ENCODE results near the gene KLF16. TPM values are rescaled to one million over a fixed set of nuclear protein-coding genes. Genes with fewer than 3 reads are reported as not detected.

Gene KLF16
- total RNA-seq, 4 donors from 2014 or later = 1.4 to 7.1 (median 5.5) TPM

DNA sequence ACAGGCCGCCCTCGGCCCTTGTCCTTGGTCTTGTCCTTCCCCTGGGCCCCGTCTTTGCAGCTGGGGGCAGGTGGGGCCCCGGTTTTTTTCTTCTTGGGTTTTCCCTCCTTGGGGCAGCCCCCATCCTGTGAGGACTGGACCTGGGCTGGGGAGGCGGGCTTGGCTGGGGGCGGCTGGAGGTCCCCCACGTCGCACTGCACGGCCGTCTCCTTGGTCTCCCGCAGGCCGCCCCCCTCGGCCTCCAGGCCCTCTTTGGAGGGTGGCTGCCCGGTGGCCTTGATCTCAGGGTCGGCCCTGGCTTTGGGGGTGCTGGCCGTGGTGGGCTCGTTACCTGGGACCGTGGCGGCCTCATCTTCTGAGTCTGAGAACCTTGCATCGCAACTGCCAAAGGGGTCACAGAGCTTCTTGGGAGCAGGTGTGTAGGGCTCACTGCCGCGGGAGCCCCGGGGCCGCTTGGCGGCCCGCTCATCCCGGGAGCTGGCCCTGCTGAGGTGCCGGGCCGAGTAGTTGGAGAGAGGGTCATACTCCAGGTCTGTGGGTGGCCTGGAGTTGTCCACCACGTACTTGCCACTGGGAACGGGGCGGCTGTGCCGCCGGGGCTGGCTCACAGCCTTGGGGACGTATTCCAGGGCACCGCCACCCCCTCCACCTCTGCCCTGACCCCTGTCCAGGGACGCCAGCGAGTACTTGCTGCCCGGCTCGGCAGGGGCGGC is 35.7 kb downstream of the KLF16 start:
- H3K9me3 ChIP-seq = no peaks in the 10 kb centered on the region
- no peak for ATAC-seq
- no peak overlapping the region for H3K4me3 ChIP-seq
- no peak for TF ChIP-seq POLR2AphosphoS5 (IDR thresholded peaks at IDR 0.05)
- TF ChIP-seq EP300 (IDR thresholded peaks at IDR 0.05) = no peak
- TF ChIP-seq, protein P1, sequence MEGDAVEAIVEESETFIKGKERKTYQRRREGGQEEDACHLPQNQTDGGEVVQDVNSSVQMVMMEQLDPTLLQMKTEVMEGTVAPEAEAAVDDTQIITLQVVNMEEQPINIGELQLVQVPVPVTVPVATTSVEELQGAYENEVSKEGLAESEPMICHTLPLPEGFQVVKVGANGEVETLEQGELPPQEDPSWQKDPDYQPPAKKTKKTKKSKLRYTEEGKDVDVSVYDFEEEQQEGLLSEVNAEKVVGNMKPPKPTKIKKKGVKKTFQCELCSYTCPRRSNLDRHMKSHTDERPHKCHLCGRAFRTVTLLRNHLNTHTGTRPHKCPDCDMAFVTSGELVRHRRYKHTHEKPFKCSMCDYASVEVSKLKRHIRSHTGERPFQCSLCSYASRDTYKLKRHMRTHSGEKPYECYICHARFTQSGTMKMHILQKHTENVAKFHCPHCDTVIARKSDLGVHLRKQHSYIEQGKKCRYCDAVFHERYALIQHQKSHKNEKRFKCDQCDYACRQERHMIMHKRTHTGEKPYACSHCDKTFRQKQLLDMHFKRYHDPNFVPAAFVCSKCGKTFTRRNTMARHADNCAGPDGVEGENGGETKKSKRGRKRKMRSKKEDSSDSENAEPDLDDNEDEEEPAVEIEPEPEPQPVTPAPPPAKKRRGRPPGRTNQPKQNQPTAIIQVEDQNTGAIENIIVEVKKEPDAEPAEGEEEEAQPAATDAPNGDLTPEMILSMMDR (IDR thresholded peaks at IDR 0.05) = no peak
- WGBS, 2 donors (ENCODE audit: low coverage in 1 of 2) = 100% methylated on average over 1 to 4 of the region's 41 CpGs
- peaks cover 0 to 92% of the 10 kb centered on the region in 2 donors for H3K36me3 ChIP-seq
- peaks cover 0 to 18% (median 10%) of the 10 kb centered on the region in 3 donors for H3K4me1 ChIP-seq
- H3K27ac ChIP-seq = no peak overlapping the region
- H3K27me3 ChIP-seq = no peaks in the 10 kb centered on the region

DNA sequence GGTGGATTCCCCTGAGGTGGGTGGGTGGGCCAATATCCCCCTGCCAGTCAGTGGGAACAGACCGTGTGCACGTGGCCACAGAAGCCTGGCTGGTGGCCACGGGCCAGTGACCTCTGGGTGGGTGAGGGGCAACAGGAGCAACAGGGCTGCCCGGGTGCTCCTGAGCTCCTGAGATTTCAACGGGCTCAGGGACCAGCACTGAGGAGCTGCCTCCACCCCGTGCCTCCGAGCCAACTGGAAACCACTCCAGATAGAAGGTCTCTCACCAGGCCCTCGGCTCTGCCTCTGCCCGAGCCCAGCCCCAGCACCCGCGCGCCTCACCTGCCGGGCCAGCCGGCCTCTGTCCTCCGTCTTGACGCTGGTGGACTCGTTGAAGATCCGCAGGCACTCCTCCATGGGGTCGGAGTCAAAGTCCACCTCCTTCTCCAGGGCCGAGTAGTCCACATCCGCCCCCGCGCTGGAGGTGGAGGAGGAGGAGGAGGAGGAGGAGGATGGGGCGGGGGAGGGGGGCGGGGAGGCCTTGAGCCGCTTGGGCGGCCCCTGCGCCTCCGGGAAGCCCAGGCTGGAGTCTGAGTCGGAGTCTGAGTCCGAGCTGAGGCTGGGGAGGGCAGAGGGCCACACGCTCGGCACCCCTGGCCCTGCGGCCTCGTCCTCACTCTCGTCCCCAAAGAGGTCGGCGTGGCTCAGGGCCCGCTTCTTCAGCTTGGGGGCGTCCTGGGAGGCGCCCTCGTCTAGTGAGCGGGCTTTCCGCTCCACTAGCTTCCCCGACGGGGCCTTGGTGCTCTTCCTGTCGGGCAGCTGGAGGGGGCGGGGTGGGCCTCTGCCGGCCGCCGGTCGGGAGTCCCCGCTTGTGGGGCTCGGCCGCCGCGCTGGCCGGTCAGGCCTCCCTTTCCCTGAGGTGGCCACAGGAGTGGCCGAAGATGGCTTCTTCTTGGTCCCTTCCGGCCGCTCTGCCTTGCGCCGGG is 36.5 kb downstream of the KLF16 start:
- no peak overlapping the region for H3K27ac ChIP-seq
- 13 to 63% methylated on average over 4 to 6 of the region's 63 CpGs for WGBS, 2 donors (ENCODE audit: low coverage in 1 of 2)
- H3K36me3 ChIP-seq = peaks cover 0 to 94% of the 10 kb centered on the region in 2 donors

DNA sequence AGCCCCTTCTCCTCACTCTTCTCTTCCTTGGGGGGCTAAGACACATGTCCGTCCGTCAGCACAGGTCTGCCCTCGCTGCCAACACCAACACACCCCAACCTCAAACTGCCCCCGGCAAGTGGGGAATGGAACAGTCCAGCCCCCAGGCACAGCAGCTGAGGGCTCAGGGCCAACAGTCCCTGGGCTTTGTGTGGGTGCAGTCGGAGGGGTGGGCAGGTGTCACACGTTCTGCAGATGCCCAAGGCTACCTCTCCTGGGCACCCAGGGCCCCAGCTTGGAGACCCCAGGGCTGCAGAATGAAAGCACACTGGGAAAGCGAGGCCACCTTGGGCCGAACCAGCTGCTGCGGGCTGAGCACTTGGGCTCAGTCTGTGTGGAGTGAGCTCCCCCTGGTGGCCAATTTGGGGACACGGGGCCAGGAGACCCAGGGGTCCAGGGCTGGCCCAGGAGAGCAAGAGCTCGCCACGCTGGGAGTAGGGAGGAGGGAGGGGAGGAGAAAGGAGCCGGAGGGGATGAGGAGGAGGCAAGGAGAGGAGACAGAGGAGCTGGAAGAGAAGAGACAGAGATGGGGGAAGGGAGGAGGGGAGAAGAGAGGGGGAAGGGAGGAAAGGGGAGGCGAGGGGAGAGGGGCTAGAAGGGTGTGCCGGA is 37.3 kb downstream of the KLF16 start:
- WGBS, 2 donors (ENCODE audit: low coverage in 1 of 2) = 59% methylated on average over 4 of the region's 15 CpGs; no CpG with 5 or more reads in 1 of the 2 donors
- H3K36me3 ChIP-seq = peaks cover 0 to 98% of the 10 kb centered on the region in 2 donors
- no peaks in the 10 kb centered on the region for H3K27me3 ChIP-seq
- TF ChIP-seq, protein P1 (IDR thresholded peaks at IDR 0.05) = peak in 3 of 4 experiments; percentile 89 to 93 (median 89)
- no peak for TF ChIP-seq POLR2AphosphoS5 (IDR thresholded peaks at IDR 0.05)
- H3K27ac ChIP-seq = no peak overlapping the region
- ATAC-seq = peak; percentile 82
- H3K4me1 ChIP-seq = peaks cover 0 to 18% (median 10%) of the 10 kb centered on the region in 3 donors
- H3K9me3 ChIP-seq = no peaks in the 10 kb centered on the region
- no peak overlapping the region for H3K4me3 ChIP-seq

More for the DNA sequence above, 36.5 kb downstream of the KLF16 start:
- Histone ChIP-seq H3K4me3 (no peak overlapping the region), H3K27me3 (no peaks in the 10 kb centered on the region), H3K4me1 (peaks cover 0 to 18% (median 10%) of the 10 kb centered on the region in 3 donors), H3K9me3 (no peaks in the 10 kb centered on the region)
- ATAC-seq = no peak
- TF ChIP-seq POLR2A (IDR thresholded peaks at IDR 0.05) = no peak
- TF ChIP-seq, protein P1 (IDR thresholded peaks at IDR 0.05) = no peak
- no peak for TF ChIP-seq POLR2AphosphoS5 (IDR thresholded peaks at IDR 0.05)
- TF ChIP-seq EP300 (IDR thresholded peaks at IDR 0.05) = no peak

DNA sequence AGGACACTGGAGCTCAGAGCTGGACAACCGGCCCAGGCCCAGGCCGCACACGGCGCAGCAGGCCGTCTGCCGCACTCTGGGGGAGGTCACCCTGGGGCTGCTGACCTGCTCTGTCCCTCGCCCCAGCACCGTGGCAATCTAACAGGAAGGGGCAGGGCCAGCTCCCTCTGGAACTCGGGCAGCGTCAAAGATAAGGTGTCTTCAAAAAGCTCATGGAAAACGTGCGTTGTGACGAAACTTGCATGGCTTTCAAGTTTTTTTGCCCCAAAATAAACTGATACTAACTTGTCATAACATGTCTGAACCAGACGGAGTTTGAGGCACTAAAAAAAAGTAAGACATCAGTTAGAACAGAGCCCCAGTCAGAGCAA is 39.1 kb downstream of the KLF16 start:
- Histone ChIP-seq H3K9me3 (no peaks in the 10 kb centered on the region), H3K4me1 (peaks cover 0 to 18% (median 10%) of the 10 kb centered on the region in 3 donors), H3K27me3 (no peaks in the 10 kb centered on the region), H3K27ac (no peak overlapping the region), H3K4me3 (no peak overlapping the region), H3K36me3 (peaks cover 0 to 99% of the 10 kb centered on the region in 2 donors)
- 61 to 69% methylated on average over 4 to 7 of the region's 14 CpGs for WGBS, 2 donors (ENCODE audit: low coverage in 1 of 2)
- TF ChIP-seq EP300 (IDR thresholded peaks at IDR 0.05) (no peak), POLR2AphosphoS5 (IDR thresholded peaks at IDR 0.05) (no peak)
- no peak for ATAC-seq

Measured in gastroesophageal sphincter (tissue), 4 donors.